Measurements from ENCODE around the gene IL16.

The IL16 gene

DNA sequence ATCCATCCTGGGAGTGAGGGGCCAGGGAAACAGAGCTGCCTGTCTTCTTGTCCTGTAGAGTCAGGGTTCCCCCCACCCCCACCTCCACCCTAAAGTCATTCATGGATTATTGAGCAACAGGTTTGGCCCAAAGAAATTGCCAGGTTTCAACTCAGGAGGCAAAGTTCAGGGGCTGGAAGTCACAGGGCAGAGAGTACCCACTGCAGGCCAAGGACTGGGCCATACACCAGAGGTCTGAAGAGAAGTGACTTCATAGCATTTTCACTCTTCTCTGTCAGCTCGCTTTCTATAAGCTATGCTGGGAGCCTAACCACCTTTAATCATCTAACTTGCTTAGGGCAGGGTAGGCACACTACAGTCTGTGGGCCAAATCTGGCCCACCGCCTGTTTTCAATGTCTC is 77.2 kb downstream of the IL16 start:
- TF ChIP-seq EGR1 (IDR thresholded peaks at IDR 0.05) (no peak), TAF1 (IDR thresholded peaks at IDR 0.05; ENCODE audit: low read depth) (no peak), RAD21 (IDR thresholded peaks at IDR 0.05; ENCODE audit: low read depth) (no peak), FOXM1 (IDR thresholded peaks at IDR 0.05; ENCODE audit: borderline replicate concordance, low read depth) (no peak), EP300 (IDR thresholded peaks at IDR 0.05; ENCODE audit: borderline replicate concordance) (no peak), ZBTB7A (IDR thresholded peaks at IDR 0.05; ENCODE audit: low read depth) (no peak), TEAD4 (IDR thresholded peaks at IDR 0.05) (no peak), YY1 (IDR thresholded peaks at IDR 0.05; ENCODE audit: low read depth) (no peak), CREB1 (IDR thresholded peaks at IDR 0.05; ENCODE audit: low read depth) (no peak)
- TF ChIP-seq, protein P1, sequence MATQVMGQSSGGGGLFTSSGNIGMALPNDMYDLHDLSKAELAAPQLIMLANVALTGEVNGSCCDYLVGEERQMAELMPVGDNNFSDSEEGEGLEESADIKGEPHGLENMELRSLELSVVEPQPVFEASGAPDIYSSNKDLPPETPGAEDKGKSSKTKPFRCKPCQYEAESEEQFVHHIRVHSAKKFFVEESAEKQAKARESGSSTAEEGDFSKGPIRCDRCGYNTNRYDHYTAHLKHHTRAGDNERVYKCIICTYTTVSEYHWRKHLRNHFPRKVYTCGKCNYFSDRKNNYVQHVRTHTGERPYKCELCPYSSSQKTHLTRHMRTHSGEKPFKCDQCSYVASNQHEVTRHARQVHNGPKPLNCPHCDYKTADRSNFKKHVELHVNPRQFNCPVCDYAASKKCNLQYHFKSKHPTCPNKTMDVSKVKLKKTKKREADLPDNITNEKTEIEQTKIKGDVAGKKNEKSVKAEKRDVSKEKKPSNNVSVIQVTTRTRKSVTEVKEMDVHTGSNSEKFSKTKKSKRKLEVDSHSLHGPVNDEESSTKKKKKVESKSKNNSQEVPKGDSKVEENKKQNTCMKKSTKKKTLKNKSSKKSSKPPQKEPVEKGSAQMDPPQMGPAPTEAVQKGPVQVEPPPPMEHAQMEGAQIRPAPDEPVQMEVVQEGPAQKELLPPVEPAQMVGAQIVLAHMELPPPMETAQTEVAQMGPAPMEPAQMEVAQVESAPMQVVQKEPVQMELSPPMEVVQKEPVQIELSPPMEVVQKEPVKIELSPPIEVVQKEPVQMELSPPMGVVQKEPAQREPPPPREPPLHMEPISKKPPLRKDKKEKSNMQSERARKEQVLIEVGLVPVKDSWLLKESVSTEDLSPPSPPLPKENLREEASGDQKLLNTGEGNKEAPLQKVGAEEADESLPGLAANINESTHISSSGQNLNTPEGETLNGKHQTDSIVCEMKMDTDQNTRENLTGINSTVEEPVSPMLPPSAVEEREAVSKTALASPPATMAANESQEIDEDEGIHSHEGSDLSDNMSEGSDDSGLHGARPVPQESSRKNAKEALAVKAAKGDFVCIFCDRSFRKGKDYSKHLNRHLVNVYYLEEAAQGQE (IDR thresholded peaks at IDR 0.05; ENCODE audit: low read depth) = no peak
- TF ChIP-seq, protein P2, sequence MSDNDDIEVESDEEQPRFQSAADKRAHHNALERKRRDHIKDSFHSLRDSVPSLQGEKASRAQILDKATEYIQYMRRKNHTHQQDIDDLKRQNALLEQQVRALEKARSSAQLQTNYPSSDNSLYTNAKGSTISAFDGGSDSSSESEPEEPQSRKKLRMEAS (IDR thresholded peaks at IDR 0.05) = no peak

DNA sequence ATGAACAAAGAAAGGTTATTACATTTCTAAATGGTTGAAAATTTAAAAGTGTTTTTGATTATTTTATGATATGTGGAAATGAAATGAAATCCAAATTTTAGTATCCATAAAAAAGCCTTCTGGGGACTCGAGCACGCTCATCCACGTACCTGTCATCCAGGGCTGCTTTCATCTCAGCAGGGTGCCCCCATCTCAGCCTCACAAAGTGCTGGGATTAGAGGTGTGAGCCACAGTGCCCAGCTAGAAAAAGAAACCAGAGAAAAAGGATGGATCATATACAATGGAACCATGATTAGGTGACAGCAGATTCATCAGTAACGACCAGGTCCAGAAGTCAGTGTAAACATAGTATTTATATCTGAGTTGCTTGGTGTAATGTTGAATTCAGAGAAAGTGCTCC is 77.6 kb downstream of the IL16 start:
- TF ChIP-seq, protein P3, sequence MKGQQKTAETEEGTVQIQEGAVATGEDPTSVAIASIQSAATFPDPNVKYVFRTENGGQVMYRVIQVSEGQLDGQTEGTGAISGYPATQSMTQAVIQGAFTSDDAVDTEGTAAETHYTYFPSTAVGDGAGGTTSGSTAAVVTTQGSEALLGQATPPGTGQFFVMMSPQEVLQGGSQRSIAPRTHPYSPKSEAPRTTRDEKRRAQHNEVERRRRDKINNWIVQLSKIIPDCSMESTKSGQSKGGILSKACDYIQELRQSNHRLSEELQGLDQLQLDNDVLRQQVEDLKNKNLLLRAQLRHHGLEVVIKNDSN (IDR thresholded peaks at IDR 0.05) = no peak
- no peak for TF ChIP-seq TAF1 (IDR thresholded peaks at IDR 0.05; ENCODE audit: low read depth)

DNA sequence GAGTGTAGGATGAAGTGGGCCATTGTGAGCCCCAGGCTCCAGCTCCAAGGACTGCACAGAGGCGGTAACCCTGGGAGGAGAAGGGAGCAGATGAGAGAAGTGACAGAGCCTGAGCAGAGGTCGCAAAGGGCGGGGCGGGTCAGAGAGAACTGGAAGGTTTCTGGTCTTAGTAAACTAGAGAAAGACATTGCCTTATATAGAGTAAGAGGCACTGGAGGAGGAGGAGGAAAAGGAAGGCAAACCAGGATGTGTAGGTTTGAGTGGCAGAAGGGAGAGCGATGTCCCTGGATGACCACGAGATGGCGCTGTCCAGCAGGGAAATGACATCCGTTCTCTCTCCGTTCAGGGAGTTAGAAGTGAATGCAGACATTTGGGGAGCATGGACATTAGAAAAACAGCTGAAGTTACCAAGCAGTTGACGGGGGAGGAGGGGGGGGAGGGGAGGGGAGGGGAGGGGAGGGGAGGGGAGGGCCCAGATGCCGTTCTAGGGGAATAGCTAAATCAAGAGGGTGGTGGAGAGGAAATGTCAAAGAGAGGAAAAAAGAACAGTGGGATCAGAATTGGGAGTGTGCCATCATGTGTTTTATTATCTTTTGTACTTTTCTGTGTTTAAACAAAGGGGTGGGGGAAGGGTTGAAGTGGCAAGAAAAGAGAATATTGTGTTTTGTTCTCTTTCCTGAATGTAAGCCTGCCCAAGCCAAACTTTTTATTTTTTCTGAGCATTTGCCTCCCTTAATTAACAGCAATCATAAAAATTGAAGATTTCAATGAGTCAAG is 78.4 kb downstream of the IL16 start:
- TF ChIP-seq TAF1 (IDR thresholded peaks at IDR 0.05; ENCODE audit: low read depth) (no peak), NFIC (IDR thresholded peaks at IDR 0.05) (no peak), CEBPB (IDR thresholded peaks at IDR 0.05) (no peak), CREB1 (IDR thresholded peaks at IDR 0.05; ENCODE audit: low read depth) (no peak), RAD21 (IDR thresholded peaks at IDR 0.05; ENCODE audit: low read depth) (peak; percentile 98), ZBTB7A (IDR thresholded peaks at IDR 0.05; ENCODE audit: low read depth) (no peak)
- TF ChIP-seq, protein P3 (IDR thresholded peaks at IDR 0.05) = no peak

DNA sequence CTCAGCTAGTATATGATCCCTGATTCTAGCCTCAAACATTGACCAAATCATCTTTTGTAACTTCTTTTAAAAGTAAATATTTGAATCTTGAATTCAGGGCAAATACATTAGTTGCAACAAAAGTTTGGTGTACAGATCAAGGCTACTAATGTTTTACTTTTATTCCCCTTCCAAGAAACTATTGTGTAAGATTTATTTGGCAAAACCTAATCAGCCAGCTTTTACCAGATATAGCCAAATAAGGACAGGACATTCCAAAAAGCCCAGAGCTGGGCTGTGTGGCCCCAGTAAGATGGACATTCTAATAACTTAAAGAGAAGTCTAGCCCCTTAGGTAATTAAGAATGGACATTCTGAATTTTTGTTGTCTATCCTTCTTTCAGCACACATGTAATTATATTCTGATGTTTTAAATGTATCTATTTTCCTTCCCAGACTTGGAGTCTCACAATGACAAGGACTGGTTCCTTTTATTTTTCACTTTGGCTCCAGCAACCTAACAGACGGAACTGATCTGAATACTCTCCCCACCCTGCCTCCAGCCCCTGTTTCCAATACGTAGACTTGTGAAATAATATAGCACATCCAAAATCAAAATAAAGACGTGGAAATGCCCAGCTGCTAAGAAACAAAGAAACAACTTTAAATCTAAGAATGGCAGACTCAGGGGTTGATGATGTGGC is 79.2 kb downstream of the IL16 start:
- TF ChIP-seq EP300 (IDR thresholded peaks at IDR 0.05; ENCODE audit: borderline replicate concordance) (no peak), TAF1 (IDR thresholded peaks at IDR 0.05; ENCODE audit: low read depth) (no peak), NFIC (IDR thresholded peaks at IDR 0.05) (no peak), EGR1 (IDR thresholded peaks at IDR 0.05) (no peak), CREB1 (IDR thresholded peaks at IDR 0.05; ENCODE audit: low read depth) (no peak), CEBPB (IDR thresholded peaks at IDR 0.05) (no peak), TEAD4 (IDR thresholded peaks at IDR 0.05) (no peak), RAD21 (IDR thresholded peaks at IDR 0.05; ENCODE audit: low read depth) (no peak), ZBTB7A (IDR thresholded peaks at IDR 0.05; ENCODE audit: low read depth) (no peak), YY1 (IDR thresholded peaks at IDR 0.05; ENCODE audit: low read depth) (no peak), FOXM1 (IDR thresholded peaks at IDR 0.05; ENCODE audit: borderline replicate concordance, low read depth) (no peak), TCF12 (IDR thresholded peaks at IDR 0.05; ENCODE audit: low read depth) (no peak)
- TF ChIP-seq, protein P3 (IDR thresholded peaks at IDR 0.05) = no peak
- TF ChIP-seq, protein P2 (IDR thresholded peaks at IDR 0.05) = no peak
- TF ChIP-seq, protein P1 (IDR thresholded peaks at IDR 0.05; ENCODE audit: low read depth) = no peak

DNA sequence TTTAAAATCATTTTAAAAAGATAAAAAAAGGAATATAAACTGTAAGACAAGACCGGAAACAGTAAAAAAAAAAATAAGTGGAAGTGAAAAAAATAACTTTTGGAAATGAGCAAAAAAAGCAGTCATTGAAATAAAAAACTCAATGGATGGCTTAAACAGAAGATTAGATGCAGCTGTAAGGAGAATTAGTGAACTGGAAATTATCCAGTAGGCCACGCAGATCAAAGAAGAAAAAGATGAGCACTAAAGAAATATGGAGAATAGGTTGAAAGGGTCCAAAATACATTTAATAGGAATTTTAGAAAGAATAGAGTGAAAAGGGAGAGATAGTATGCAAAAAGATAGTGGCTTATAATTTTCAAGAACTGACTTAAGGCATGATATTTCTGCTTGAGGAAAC is 80.3 kb downstream of the IL16 start:
- no peak for TF ChIP-seq TCF12 (IDR thresholded peaks at IDR 0.05; ENCODE audit: low read depth)
- no peak for TF ChIP-seq NFIC (IDR thresholded peaks at IDR 0.05)
- TF ChIP-seq, protein P3 (IDR thresholded peaks at IDR 0.05) = no peak
- TF ChIP-seq TEAD4 (IDR thresholded peaks at IDR 0.05) = no peak
- TF ChIP-seq, protein P2 (IDR thresholded peaks at IDR 0.05) = no peak
- TF ChIP-seq ZBTB7A (IDR thresholded peaks at IDR 0.05; ENCODE audit: low read depth) = no peak
- TF ChIP-seq, protein P1 (IDR thresholded peaks at IDR 0.05; ENCODE audit: low read depth) = no peak
- no peak for TF ChIP-seq TAF1 (IDR thresholded peaks at IDR 0.05; ENCODE audit: low read depth)
- no peak for TF ChIP-seq CREB1 (IDR thresholded peaks at IDR 0.05; ENCODE audit: low read depth)
